Smooth muscle cell (in vitro differentiated cells): Measurements from ENCODE around the gene PHC3. TPM values are rescaled to one million over a fixed set of nuclear protein-coding genes. Genes with fewer than 3 reads are reported as not detected.
A peak's percentile ranks its signal among the peaks of the same experiment; 100 is the strongest.

Experiments
- DNase-seq: peaks from one replicate; lab custom pipeline; 2025; ENCODE audit not compliant: unreplicated experiment; lab: John Stamatoyannopoulos, UW
- H2AFZ ChIP-seq: fragments of 200-600 bp; sonication (generic); 2 replicates; pipeline ENCODE4 v1.6.0; 2016; ENCODE audit warnings: antibody characterized with exemption, low read depth, mild to moderate bottlenecking
- H3F3A ChIP-seq: fragments of 200-600 bp; sonication (generic); 2 replicates; pipeline ENCODE4 v1.6.0; 2017; ENCODE audit warnings: antibody characterized with exemption, low read depth
- H3K27ac ChIP-seq: fragments of 200-600 bp; sonication (generic); 2 replicates; pipeline ENCODE4 v1.5.1; 2016; ENCODE audit warnings: low read depth, mild to moderate bottlenecking
- H3K27me3 ChIP-seq: fragments of 200-600 bp; sonication (generic); 2 replicates; pipeline ENCODE4 v1.6.1; 2016; ENCODE audit warnings: low read depth, mild to moderate bottlenecking
- H3K36me3 ChIP-seq: fragments of 200-600 bp; sonication (generic); 2 replicates; pipeline ENCODE4 v1.5.1; 2016; ENCODE audit warnings: low read depth
- H3K4me1 ChIP-seq: fragments of 200-600 bp; sonication (generic); 2 replicates; pipeline ENCODE4 v1.5.1; 2016; ENCODE audit warnings: low read depth
- H3K4me2 ChIP-seq: fragments of 200-600 bp; sonication (generic); 2 replicates; pipeline ENCODE4 v1.6.0; 2016; ENCODE audit warnings: mild to moderate bottlenecking
- H3K4me3 ChIP-seq: fragments of 200-600 bp; sonication (generic); 2 replicates; pipeline ENCODE4 v1.5.1; 2016; ENCODE audit warnings: mild to moderate bottlenecking
- H3K79me2 ChIP-seq: fragments of 200-600 bp; sonication (generic); 2 replicates; pipeline ENCODE4 v1.6.0; 2016; ENCODE audit warnings: low read depth, mild to moderate bottlenecking
- H3K9ac ChIP-seq: fragments of 200-600 bp; sonication (generic); 2 replicates; pipeline ENCODE4 v1.6.0; 2016; ENCODE audit warnings: low read depth
- H3K9me3 ChIP-seq: fragments of 200-600 bp; sonication (generic); replicated peaks from 2 replicates; pipeline ENCODE4 v1.5.1; 2016; ENCODE audit warnings: low read depth
- H4K20me1 ChIP-seq: fragments of 200-600 bp; sonication (generic); 2 replicates; pipeline ENCODE4 v1.6.0; 2016; ENCODE audit warnings: low read depth
- WGBS: methylation state at CpG from one replicate; pipeline ENCODE4 v1.1.7; 2016; ENCODE audit warnings: low lambda C conversion rate; 5-methylcytosine and 5-hydroxymethylcytosine counted together
- polyA plus RNA-seq: library from polyadenylated mRNA; unstranded; fragments of >200 nt; fragmentation: Nextera tagmentation; extraction: Ambion mirVana; gene quantifications from 2 replicates; pipeline ENCODE4 v1.2.1, GENCODE V29; 2016
- total RNA-seq: library from RNA; depleted of rRNA; stranded (reverse); fragments of >200 nt; gene quantifications from 2 replicates; pipeline ENCODE4 v1.2.3, GENCODE V29; 2014
- TF ChIP-seq, protein P1 (sequence below): fragments of 200-600 bp; sonication (generic); IDR thresholded peaks from 2 replicates; pipeline ENCODE4 v1.5.1; 2017; ENCODE audit warnings: borderline replicate concordance, mild to moderate bottlenecking, antibody characterized with exemption; ENCODE audit not compliant: insufficient read depth, poor library complexity, severe bottlenecking

The PHC3 gene
- total and polyA plus RNA-seq, 2 experiments from 2014 or later = 28.8 to 33.1 TPM

DNA sequence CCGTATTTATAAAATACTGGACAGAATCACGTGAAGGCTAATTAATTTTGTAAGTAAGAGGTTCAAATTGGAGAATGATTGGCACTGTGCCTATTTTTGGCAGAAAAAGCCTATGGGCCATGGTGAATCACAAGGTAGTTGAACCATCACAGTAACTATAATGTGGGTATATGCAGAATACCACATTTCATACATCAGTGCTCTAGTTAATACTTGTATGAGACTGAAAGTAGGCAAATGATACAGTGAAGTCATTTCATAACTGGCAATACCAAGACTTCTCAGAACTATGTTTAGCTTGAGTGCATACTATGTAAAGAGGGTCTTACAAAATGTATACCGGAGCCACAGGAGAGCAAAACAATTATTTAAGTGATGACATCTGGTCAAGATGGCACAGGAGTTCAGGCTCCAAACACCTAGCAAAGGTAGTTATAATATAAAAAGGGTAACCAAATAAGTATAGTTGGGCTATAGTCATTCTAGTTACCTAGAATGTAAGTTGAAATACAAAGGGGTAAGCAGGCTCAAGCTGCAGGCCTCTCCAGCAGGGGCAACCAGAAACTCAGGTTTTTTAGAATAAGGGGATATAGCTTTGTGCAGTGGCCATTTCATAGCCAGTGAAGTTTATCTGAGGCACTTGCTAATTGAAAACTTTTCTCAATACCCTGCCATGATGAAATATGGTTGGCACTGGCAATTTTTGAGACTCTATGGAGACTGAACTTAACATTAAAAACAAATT is 124.7 kb downstream of the PHC3 start:
- Histone ChIP-seq H2AFZ (no peak overlapping the region), H4K20me1 (no peaks in the 10 kb centered on the region), H3K4me1 (no peaks in the 10 kb centered on the region), H3K4me2 (no peak overlapping the region), H3K9me3 (no peaks in the 10 kb centered on the region), H3K4me3 (no peak overlapping the region), H3K79me2 (no peaks in the 10 kb centered on the region), H3K36me3 (no peaks in the 10 kb centered on the region), H3F3A (no peaks in the 10 kb centered on the region), H3K27ac (no peak overlapping the region), H3K27me3 (no peaks in the 10 kb centered on the region), H3K9ac (no peak overlapping the region)
- TF ChIP-seq, protein P1, sequence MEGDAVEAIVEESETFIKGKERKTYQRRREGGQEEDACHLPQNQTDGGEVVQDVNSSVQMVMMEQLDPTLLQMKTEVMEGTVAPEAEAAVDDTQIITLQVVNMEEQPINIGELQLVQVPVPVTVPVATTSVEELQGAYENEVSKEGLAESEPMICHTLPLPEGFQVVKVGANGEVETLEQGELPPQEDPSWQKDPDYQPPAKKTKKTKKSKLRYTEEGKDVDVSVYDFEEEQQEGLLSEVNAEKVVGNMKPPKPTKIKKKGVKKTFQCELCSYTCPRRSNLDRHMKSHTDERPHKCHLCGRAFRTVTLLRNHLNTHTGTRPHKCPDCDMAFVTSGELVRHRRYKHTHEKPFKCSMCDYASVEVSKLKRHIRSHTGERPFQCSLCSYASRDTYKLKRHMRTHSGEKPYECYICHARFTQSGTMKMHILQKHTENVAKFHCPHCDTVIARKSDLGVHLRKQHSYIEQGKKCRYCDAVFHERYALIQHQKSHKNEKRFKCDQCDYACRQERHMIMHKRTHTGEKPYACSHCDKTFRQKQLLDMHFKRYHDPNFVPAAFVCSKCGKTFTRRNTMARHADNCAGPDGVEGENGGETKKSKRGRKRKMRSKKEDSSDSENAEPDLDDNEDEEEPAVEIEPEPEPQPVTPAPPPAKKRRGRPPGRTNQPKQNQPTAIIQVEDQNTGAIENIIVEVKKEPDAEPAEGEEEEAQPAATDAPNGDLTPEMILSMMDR = no peak
- WGBS = 93% methylated on average over 3 of the region's 3 CpGs
- no peak for DNase-seq

DNA sequence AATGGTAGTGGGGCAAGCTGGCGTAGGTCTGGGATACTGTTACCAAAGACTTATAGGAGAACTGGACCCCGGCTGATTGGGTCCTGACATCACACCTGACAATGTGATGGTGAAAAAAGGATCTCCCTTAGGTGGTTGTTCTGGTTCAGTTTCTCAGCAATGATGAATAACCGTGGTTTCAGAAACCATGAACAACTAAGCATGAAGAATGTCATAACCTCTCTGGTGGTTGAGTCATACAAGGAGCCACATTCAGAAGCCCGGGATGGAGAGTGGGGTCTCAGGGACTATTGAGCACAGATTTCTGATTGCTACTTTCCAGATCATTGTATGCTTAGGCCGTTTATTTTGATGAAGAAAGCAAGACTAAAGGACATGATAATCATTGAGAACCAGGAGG is 126.3 kb downstream of the PHC3 start:
- Histone ChIP-seq H4K20me1 (no peaks in the 10 kb centered on the region), H3K9ac (no peak overlapping the region), H2AFZ (no peak overlapping the region), H3K79me2 (no peaks in the 10 kb centered on the region), H3K36me3 (no peaks in the 10 kb centered on the region), H3K27ac (no peak overlapping the region), H3K4me2 (no peak overlapping the region), H3K4me3 (no peak overlapping the region), H3F3A (no peaks in the 10 kb centered on the region), H3K4me1 (no peaks in the 10 kb centered on the region), H3K27me3 (no peaks in the 10 kb centered on the region), H3K9me3 (no peaks in the 10 kb centered on the region)
- no peak for DNase-seq
- TF ChIP-seq, protein P1 = no peak
- 70% methylated on average over 5 of the region's 5 CpGs for WGBS

DNA sequence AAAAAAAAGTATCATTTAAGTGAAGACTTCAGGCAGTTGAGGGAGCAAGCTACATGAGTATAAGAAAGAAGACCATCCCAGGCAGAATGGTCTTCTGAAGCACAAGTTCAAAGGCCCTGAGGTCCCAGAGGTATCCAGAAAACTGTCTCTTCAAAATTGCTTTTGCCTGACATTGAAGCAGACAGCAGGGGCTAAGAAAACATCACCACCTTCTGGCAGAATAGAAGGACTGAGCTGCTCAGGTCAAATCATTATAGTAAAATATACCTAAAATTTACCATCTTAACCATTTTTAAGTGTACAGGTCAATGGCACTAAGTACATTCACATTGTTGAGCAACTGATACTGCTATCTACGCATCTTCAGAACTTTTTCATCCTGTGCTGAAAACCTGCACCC is 127.3 kb downstream of the PHC3 start:
- no peak for DNase-seq
- WGBS = 100% methylated on average over 1 of the region's 1 CpG

More for the DNA sequence above, 127.3 kb downstream of the PHC3 start:
- no peak overlapping the region for H3K4me3 ChIP-seq
- no peak overlapping the region for H3K9ac ChIP-seq
- TF ChIP-seq, protein P1 = peak; percentile 6
- no peaks in the 10 kb centered on the region for H3K79me2 ChIP-seq
- H3K36me3 ChIP-seq = no peaks in the 10 kb centered on the region
- H3K9me3 ChIP-seq = no peaks in the 10 kb centered on the region
- no peak overlapping the region for H3K27ac ChIP-seq
- no peak overlapping the region for H2AFZ ChIP-seq
- no peaks in the 10 kb centered on the region for H4K20me1 ChIP-seq
- H3F3A ChIP-seq = no peaks in the 10 kb centered on the region
- no peaks in the 10 kb centered on the region for H3K27me3 ChIP-seq
- H3K4me2 ChIP-seq = no peak overlapping the region
- no peaks in the 10 kb centered on the region for H3K4me1 ChIP-seq
